ENCODE results near the gene IL11. TPM values are rescaled to one million over a fixed set of nuclear protein-coding genes. Genes with fewer than 3 reads are reported as not detected.

Gene IL11
- total and polyA plus RNA-seq, 5 donors, result not detected

DNA sequence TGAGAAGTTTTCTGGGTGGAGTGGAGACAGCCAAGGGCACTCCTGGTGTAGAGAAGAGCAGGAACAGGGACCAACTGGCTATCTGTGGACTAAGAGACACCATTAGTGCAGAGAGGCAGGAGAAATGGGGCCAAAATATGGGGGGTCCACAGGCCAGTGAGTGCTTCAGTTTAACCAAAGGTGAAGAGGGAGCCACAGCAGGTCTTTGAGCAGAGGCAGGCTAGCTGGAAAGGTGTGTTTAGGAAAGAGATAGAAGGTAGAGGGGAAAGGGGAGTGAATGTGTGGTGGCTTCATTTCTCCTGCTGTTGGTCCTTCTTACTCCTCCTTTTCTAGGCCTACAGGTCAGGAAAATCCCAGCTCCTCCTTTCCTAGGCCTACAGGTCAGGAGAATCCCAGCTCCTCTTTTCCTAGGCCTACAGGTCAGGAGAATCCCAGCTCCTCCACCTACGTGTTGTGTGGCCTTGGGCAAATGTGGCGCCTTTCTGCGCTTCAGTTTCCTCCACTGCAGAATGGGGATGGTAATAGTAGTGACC lies 12.3 kb upstream of the IL11 start:
- intact Hi-C loops (cut with DNase I), result loop anchor here in 1 of 4 donors (5.0 kb wide), 2 partner anchors 40 to 80 kb away; no protein-coding TSS in a partner anchor
- H3K4me3 ChIP-seq (ENCODE audit: low read length), result no peak overlapping the region
- H3K4me1 ChIP-seq (ENCODE audit: control insufficient read depth, insufficient read depth, low read length), result peaks cover 4% of the 10 kb centered on the region

GRCh38 chr19:55382013-55382412 lies 11.8 kb upstream of the IL11 start:
- Histone ChIP-seq H3K4me3 (ENCODE audit: low read length) (no peak overlapping the region), H3K4me1 (ENCODE audit: control insufficient read depth, insufficient read depth, low read length) (no peaks in the 10 kb centered on the region), H3K27ac (ENCODE audit: low read length) (no peak overlapping the region), H3K27me3 (ENCODE audit: control insufficient read depth, insufficient read depth) (no peaks in the 10 kb centered on the region), H3K9me3 (ENCODE audit: control insufficient read depth, low read length) (no peaks in the 10 kb centered on the region)
- ATAC-seq, result no peak
- no peak for DNase-seq
- 98% methylated on average over 5 of the region's 5 CpGs for WGBS
- intact Hi-C loops (cut with DNase I), result loop anchor here in 1 of 4 donors (5.0 kb wide), 2 partner anchors 40 to 80 kb away; no protein-coding TSS in a partner anchor

More for the DNA sequence above, 12.3 kb upstream of the IL11 start:
- no peaks in the 10 kb centered on the region for H3K9me3 ChIP-seq (ENCODE audit: control insufficient read depth, low read length)
- no peak for ATAC-seq
- peak in 1 of 3 donors; percentile 10 for DNase-seq
- H3K27me3 ChIP-seq (ENCODE audit: control insufficient read depth, insufficient read depth), result no peaks in the 10 kb centered on the region
- 95% methylated on average over 3 of the region's 3 CpGs for WGBS
- no peak overlapping the region for H3K27ac ChIP-seq (ENCODE audit: low read length)

DNA sequence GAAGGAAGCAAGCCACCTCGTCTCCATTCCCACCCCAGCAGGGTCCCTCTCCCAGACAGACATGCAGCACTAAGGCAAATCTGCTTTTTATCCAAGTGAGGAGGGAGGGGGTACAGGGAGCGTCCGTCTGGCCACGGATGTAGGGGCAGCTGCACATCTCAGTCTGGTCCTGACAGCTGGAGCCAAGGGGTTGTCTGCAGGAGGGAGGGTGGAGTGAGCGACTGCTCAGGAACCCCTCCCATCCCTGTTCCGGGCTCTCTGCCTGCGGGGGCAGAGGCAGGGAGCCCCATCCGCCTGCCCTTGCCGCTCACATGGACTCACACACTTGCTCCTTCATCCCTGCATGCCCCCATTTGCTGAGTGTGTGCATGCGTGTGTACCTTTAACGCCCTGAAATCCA lies 8.9 kb upstream of the IL11 start:
- H3K27ac ChIP-seq (ENCODE audit: low read length), result no peak overlapping the region
- H3K4me3 ChIP-seq (ENCODE audit: low read length), result no peak overlapping the region
- no peaks in the 10 kb centered on the region for H3K4me1 ChIP-seq (ENCODE audit: control insufficient read depth, insufficient read depth, low read length)
- no peaks in the 10 kb centered on the region for H3K27me3 ChIP-seq (ENCODE audit: control insufficient read depth, insufficient read depth)
- 57% methylated on average over 11 of the region's 11 CpGs for WGBS
- ATAC-seq, result no peak
- peak in 1 of 3 donors; percentile 5 for DNase-seq
- intact Hi-C loops (cut with DNase I), result loop anchor here in 1 of 4 donors (10.0 kb wide), 1 partner anchor 74 kb away; no protein-coding TSS in a partner anchor
- no peaks in the 10 kb centered on the region for H3K9me3 ChIP-seq (ENCODE audit: control insufficient read depth, low read length)

DNA sequence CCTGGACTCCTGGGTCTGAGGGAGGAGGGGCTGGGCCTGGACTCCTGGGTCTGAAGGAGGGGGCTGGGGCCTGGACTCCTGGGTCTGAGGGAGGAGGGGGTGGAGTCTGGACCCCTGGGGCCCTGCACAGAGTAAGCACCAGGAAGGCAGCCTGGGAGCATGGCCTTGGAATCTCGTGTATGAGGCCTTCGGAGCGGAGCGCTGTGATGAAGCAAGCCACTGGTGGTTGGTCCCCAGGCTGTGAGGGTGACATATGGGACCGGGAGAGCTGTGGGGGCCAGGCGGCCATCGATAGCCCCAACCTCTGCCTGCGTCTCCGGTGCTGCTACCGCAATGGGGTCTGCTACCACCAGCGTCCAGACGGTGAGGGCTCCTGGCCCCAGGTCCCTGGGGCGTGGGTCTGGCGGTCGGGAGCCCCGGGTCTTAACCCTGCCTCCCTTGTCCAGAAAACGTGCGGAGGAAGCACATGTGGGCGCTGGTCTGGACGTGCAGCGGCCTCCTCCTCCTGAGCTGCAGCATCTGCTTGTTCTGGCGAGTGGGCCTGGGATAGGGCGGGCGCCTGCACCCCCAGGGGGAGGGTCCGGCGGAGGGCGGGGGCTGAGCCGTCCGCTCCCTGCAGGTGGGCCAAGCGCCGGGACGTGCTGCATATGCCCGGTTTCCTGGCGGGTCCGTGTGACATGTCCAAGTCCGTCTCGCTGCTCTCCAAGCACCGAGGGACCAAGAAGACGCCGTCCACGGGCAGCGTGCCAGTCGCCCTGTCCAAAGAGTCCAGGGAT lies 7.3 kb upstream of the IL11 start:
- Histone ChIP-seq H3K4me3 (ENCODE audit: low read length) (no peak overlapping the region), H3K9me3 (ENCODE audit: control insufficient read depth, low read length) (no peaks in the 10 kb centered on the region), H3K27ac (ENCODE audit: low read length) (no peak overlapping the region), H3K4me1 (ENCODE audit: control insufficient read depth, insufficient read depth, low read length) (no peaks in the 10 kb centered on the region), H3K27me3 (ENCODE audit: control insufficient read depth, insufficient read depth) (no peaks in the 10 kb centered on the region)
- peak; percentile 10 to 19 for ATAC-seq
- intact Hi-C loops (cut with DNase I), result loop anchor here in 1 of 4 donors (10.0 kb wide), 1 partner anchor 73 kb away; no protein-coding TSS in a partner anchor
- DNase-seq, result peak in 2 of 3 donors; percentile 30 to 79
- 8% methylated on average over 43 of the region's 43 CpGs for WGBS

DNA sequence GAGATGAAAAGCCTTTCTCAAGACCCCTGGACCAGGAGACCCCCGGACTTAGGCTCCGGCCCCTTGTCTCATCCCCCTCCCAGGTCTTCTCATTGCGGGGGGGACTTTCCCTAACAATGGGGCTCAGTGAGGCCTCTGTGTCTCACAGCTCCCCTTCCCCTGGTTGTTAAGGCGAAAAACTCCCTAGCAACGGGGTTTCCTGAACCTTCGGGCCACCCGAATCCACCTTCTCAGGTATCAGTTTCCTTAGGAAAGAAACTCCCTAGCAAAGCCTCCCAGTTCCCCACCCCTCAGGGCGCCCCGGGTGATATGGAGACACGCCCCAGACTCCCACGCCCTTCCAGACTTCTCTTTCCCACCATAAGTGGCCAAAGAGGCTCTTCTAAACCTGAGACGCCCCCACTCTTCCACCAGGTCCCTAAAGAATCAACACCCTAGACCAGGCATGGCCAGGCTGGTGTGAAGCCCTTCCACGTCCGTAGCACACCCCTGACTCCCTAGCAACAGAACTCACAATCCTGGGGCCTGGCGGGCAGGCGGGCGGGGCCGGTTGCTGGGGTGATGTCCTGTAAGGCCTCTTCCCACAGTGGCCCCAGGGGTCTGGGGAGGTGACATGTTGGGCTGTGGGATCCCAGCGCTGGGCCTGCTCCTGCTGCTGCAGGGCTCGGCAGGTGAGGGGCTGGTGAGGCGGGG lies 6.1 kb upstream of the IL11 start, which contains the start of gene TMEM190:
TMEM190 (plus strand) TSS at position 586 of the 693 bp plus-strand sequence; CDS start at position 614, 28 bp downstream.
- no peak within 1 kb of the TSS for H3K4me3 ChIP-seq (ENCODE audit: low read length)
- H3K27ac ChIP-seq (ENCODE audit: low read length), result no peak within 1 kb of the TSS
- H3K27me3 ChIP-seq (ENCODE audit: control insufficient read depth, insufficient read depth), result no peaks in the 10 kb centered on the region
- intact Hi-C loops (cut with DNase I), result loop anchor here in 1 of 4 donors (10.0 kb wide), 1 partner anchor 72 kb away; no protein-coding TSS in a partner anchor
- DNase-seq, result peak in 1 of 3 donors; percentile 52
- H3K4me1 ChIP-seq (ENCODE audit: control insufficient read depth, insufficient read depth, low read length), result no peaks in the 10 kb centered on the region
- no peaks in the 10 kb centered on the region for H3K9me3 ChIP-seq (ENCODE audit: control insufficient read depth, low read length)
- 51% methylated on average over 21 of the region's 21 CpGs for whole genome bisulfite sequencing
- no peak for ATAC-seq

DNA sequence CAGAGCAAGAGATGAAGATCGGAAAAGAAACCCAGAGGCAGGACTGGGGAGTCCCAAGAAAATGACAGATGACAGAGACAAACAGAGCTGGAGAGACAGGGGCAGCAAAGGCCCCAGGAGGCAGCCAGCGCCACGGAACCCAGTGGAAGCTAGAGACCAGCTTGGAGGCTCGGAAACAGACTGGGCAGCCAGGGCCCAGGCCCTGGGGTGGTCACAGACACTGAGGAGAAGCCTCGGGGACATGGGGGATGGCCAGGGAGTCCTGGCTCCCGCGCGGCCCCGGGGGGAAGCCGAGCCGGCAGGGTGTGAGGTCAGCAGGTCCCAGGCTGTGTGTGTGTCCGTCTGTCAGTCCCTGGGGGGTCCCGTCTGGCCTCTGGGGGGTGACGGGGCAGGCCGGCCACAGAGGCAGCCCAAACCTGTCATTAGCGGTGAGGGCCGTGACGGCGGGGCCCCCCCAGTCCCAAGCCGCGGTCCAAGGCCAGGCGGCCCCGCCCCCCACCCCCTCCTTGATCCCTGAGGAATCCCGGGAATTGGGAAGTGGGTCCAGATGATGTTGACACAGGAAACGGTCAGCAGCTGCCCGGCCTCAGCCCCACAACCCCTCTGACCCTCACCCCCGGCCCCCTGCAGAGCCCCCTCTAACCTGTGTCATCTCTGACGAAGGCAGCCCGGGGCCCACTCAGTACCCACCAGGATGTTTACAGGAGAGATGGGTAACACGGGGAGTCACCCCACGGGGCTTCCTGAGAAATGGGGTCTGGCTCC lies 3.9 kb upstream of the IL11 start:
- no peaks in the 10 kb centered on the region for H3K27me3 ChIP-seq (ENCODE audit: control insufficient read depth, insufficient read depth)
- H3K4me3 ChIP-seq (ENCODE audit: low read length), result no peak overlapping the region
- no peak for ATAC-seq
- intact Hi-C loops (cut with DNase I), result loop anchor here in 1 of 4 donors (10.0 kb wide), 1 partner anchor 69 kb away; no protein-coding TSS in a partner anchor
- DNase-seq, result peak in 1 of 3 donors; percentile 33
- no peaks in the 10 kb centered on the region for H3K4me1 ChIP-seq (ENCODE audit: control insufficient read depth, insufficient read depth, low read length)
- no peaks in the 10 kb centered on the region for H3K9me3 ChIP-seq (ENCODE audit: control insufficient read depth, low read length)
- WGBS, result 12% methylated on average over 31 of the region's 31 CpGs
- H3K27ac ChIP-seq (ENCODE audit: low read length), result no peak overlapping the region

DNA sequence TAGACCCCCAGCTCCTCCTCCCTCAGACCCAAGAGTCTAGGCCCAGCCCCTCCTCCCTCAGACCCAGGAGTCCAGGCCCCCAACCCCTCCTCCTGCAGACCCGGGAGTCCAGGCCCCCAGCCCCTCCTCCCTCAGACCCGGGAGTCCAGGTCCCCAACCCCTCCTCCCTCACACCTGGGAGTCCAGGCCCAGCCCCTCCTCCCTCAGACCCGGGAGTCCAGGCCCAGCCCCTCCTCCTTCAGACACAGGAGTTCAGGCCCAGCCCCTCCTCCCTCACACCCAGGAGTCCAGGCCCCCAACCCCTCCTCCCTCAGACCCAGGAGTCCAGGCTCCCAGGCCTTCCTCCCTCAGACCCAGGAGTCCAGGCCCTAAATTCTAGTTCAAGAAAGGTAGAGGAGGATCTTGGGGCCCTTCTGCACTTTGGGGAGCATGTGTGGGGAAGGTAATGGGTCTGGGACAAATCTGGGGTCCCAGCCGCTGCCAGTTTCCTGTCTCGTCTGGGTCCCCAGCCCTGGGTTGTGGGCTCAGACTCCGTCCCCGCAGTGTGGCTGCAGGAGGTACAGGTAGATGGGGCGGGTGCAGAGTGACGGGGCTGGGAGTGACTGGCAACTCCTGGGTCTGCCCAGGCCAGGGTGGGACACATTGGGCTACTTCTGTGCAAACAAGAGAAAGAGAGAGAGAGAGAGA lies 3.2 kb upstream of the IL11 start:
- 57% methylated on average over 9 of the region's 9 CpGs for WGBS
- H3K27ac ChIP-seq (ENCODE audit: low read length), result no peak overlapping the region
- no peaks in the 10 kb centered on the region for H3K9me3 ChIP-seq (ENCODE audit: control insufficient read depth, low read length)
- H3K4me1 ChIP-seq (ENCODE audit: control insufficient read depth, insufficient read depth, low read length), result no peaks in the 10 kb centered on the region
- no peaks in the 10 kb centered on the region for H3K27me3 ChIP-seq (ENCODE audit: control insufficient read depth, insufficient read depth)
- no peak overlapping the region for H3K4me3 ChIP-seq (ENCODE audit: low read length)
- ATAC-seq (no peak), DNase-seq (peak in 1 of 3 donors; percentile 17)
- intact Hi-C loops (cut with DNase I), result loop anchor here in 1 of 4 donors (10.0 kb wide), 1 partner anchor 69 kb away; no protein-coding TSS in a partner anchor

DNA sequence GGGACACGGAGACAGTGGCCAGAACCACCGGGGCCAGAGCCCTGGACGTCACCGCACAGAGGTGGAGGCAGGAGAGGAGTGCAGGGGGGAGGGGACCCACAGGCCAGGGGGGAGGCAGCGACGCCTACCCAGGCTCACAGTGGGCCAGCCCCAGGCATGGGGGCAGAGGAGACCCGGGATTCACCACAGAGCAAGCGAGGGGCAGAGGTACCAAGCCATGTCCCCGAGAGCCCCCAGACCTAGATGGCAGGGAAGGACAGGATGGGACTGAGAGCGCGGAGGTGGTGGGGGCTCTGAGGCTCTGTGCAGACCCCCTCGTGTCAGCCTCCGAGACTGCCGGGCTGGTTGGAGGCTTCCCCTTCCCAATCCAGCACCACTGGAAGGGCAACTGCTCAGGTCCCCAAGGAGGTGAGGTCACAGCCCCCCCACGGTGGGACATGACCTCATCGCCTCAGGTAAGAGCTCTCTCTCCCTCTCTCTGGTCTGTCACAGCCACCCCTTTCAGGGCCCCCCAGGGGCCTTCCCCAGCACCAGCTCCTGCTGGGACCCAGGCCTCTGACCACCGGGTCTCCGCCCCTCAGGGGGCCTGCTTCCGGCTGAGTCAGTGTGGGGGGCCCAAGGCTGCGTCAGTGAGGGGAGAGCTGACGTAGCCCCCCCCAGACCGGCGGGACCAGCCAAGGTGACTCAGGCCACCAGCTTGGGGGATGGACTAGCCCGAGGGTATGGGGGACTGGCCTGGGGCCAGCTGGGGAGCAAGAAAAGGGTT lies 2.2 kb upstream of the IL11 start:
- WGBS, result 43% methylated on average over 24 of the region's 24 CpGs
- ATAC-seq (peak in 1 of 2 donors; percentile 22), DNase-seq (peak in 1 of 3 donors; percentile 42)
- intact Hi-C loops (cut with DNase I), result loop anchor here in 1 of 4 donors (10.0 kb wide), 1 partner anchor 68 kb away; no protein-coding TSS in a partner anchor
- H3K27me3 ChIP-seq (ENCODE audit: control insufficient read depth, insufficient read depth), result no peaks in the 10 kb centered on the region
- no peak overlapping the region for H3K27ac ChIP-seq (ENCODE audit: low read length)
- no peaks in the 10 kb centered on the region for H3K4me1 ChIP-seq (ENCODE audit: control insufficient read depth, insufficient read depth, low read length)
- H3K4me3 ChIP-seq (ENCODE audit: low read length), result no peak overlapping the region
- no peaks in the 10 kb centered on the region for H3K9me3 ChIP-seq (ENCODE audit: control insufficient read depth, low read length)

GRCh38 chr19:55369653-55370304 lies 484 bp downstream of the IL11 start:
- ATAC-seq, result peak in 1 of 2 donors; percentile 36
- no peak for DNase-seq
- Histone ChIP-seq H3K9me3 (ENCODE audit: control insufficient read depth, low read length) (no peaks in the 10 kb centered on the region), H3K4me3 (ENCODE audit: low read length) (peak overlapping the region; percentile 51), H3K27ac (ENCODE audit: low read length) (no peak overlapping the region), H3K4me1 (ENCODE audit: control insufficient read depth, insufficient read depth, low read length) (no peaks in the 10 kb centered on the region), H3K27me3 (ENCODE audit: control insufficient read depth, insufficient read depth) (no peaks in the 10 kb centered on the region)
- WGBS, result 1% methylated on average over 59 of the region's 59 CpGs
- intact Hi-C loops (cut with DNase I), result loop anchor here in 1 of 4 donors (10.0 kb wide), 1 partner anchor 65 kb away; no protein-coding TSS in a partner anchor
